Hepatocyte (in vitro differentiated cells): ENCODE measurements around the gene KAT2A. TPM values are rescaled to one million over a fixed set of nuclear protein-coding genes. Genes with fewer than 3 reads are reported as not detected.

Experiments
- DNase-seq: peaks from one replicate; pipeline ENCODE4 v3.0.0-alpha.2; 2016; ENCODE audit warnings: low spot score
- H2AFZ ChIP-seq: fragments of 200-600 bp; sonication (generic); 2 replicates; pipeline ENCODE4 v1.6.0; 2016; ENCODE audit warnings: antibody characterized with exemption, mild to moderate bottlenecking
- H3K27ac ChIP-seq: fragments of 200-600 bp; sonication (generic); 2 replicates; pipeline ENCODE4 v1.5.1; 2016; ENCODE audit warnings: mild to moderate bottlenecking
- H3K27me3 ChIP-seq: fragments of 200-600 bp; sonication (generic); 2 replicates; pipeline ENCODE4 v1.6.1; 2016
- H3K36me3 ChIP-seq: fragments of 200-600 bp; sonication (generic); replicated peaks from 2 replicates; pipeline ENCODE4 v1.5.1; 2016; ENCODE audit warnings: low read depth; ENCODE audit not compliant: insufficient read depth
- H3K4me1 ChIP-seq: fragments of 200-600 bp; sonication (generic); 2 replicates; pipeline ENCODE4 v1.5.1; 2016; ENCODE audit warnings: mild to moderate bottlenecking, moderate library complexity; ENCODE audit not compliant: insufficient read depth
- H3K4me2 ChIP-seq: fragments of 200-600 bp; sonication (generic); 2 replicates; pipeline ENCODE4 v1.6.0; 2016
- H3K4me3 ChIP-seq: fragments of 200-600 bp; sonication (generic); 2 replicates; pipeline ENCODE4 v1.5.1; 2016; ENCODE audit warnings: mild to moderate bottlenecking
- H3K79me2 ChIP-seq: fragments of 200-600 bp; sonication (generic); 2 replicates; pipeline ENCODE4 v1.6.0; 2017; ENCODE audit warnings: mild to moderate bottlenecking
- H3K9me2 ChIP-seq: fragments of 200-600 bp; sonication (generic); replicated peaks from 2 replicates; pipeline ENCODE4 v1.6.0; 2017; ENCODE audit warnings: mild to moderate bottlenecking; ENCODE audit not compliant: insufficient read depth
- H3K9me3 ChIP-seq: fragments of 200-600 bp; sonication (generic); 2 replicates; pipeline ENCODE4 v1.5.1; 2016; ENCODE audit warnings: low read depth, mild to moderate bottlenecking
- H4K20me1 ChIP-seq: fragments of 200-600 bp; sonication (generic); 2 replicates; pipeline ENCODE4 v1.6.0; 2016; ENCODE audit warnings: mild to moderate bottlenecking; ENCODE audit not compliant: insufficient read depth, poor library complexity, severe bottlenecking
- CTCF ChIP-seq: fragments of 200-600 bp; sonication (generic); IDR thresholded peaks from 2 replicates; pipeline ENCODE4 v1.5.1; 2016; ENCODE audit warnings: antibody characterized with exemption, mild to moderate bottlenecking; ENCODE audit not compliant: poor library complexity
- EZH2 ChIP-seq: fragments of 200-600 bp; sonication (generic); IDR thresholded peaks from 2 replicates; pipeline ENCODE4 v1.6.1; 2016; ENCODE audit warnings: antibody characterized with exemption, mild to moderate bottlenecking, borderline replicate concordance
- EZH2phosphoT487 ChIP-seq: fragments of 200-600 bp; sonication (generic); IDR thresholded peaks from one replicate; pipeline ENCODE4 v1.6.1; 2018; ENCODE audit warnings: antibody characterized with exemption, mild to moderate bottlenecking, low read depth, moderate library complexity; ENCODE audit not compliant: unreplicated experiment, severe bottlenecking
- WGBS: methylation state at CpG from one replicate; pipeline ENCODE4 v1.1.6; 2016; ENCODE audit warnings: low lambda C conversion rate; ENCODE audit errors: missing lambda C conversion rate; 5-methylcytosine and 5-hydroxymethylcytosine counted together
- polyA plus RNA-seq: library from polyadenylated mRNA; unstranded; fragments of >200 nt; fragmentation: Nextera tagmentation; extraction: Ambion mirVana; gene quantifications from 2 replicates; pipeline ENCODE4 v1.2.1, GENCODE V29; 2016
- total RNA-seq: library from RNA; depleted of rRNA; stranded (reverse); fragments of >200 nt; gene quantifications from 2 replicates; pipeline ENCODE4 v1.2.3, GENCODE V29; 2014

The KAT2A gene
- total and polyA plus RNA-seq, 2 experiments from 2014 or later = 21.7 to 46.7 TPM

- Histone ChIP-seq H3K9me3 (no peaks in the 10 kb centered on the region), H3K36me3 (no peaks in the 10 kb centered on the region), H3K4me2 (peak overlapping the region; percentile 70), H3K9me2 (no peaks in the 10 kb centered on the region), H2AFZ (no peak overlapping the region), H3K79me2 (no peaks in the 10 kb centered on the region), H3K27ac (no peak overlapping the region), H4K20me1 (no peaks in the 10 kb centered on the region), H3K4me3 (no peak overlapping the region), H3K4me1 (peaks cover 7% of the 10 kb centered on the region), H3K27me3 (peaks cover 23% of the 10 kb centered on the region)
- TF ChIP-seq EZH2phosphoT487 (no peak), CTCF (no peak), EZH2 (no peak)
- 44% methylated on average over 12 of the region's 14 CpGs for WGBS
- no peak for DNase-seq
These were observed 22.3 kb downstream of the KAT2A start for GRCh38 chr17:42098730-42099399.

- H3K4me3 ChIP-seq = no peak within 1 kb of the TSS
- peaks cover 7% of the 10 kb centered on the region for H3K4me1 ChIP-seq
- no peaks in the 10 kb centered on the region for H4K20me1 ChIP-seq
- WGBS = 25% methylated on average over 37 of the region's 52 CpGs
- no peak within 1 kb of the TSS for H3K27ac ChIP-seq
- TF ChIP-seq CTCF (no peak), EZH2phosphoT487 (no peak), EZH2 (no peak)
- peak within 1 kb of the TSS; percentile 70 for H3K4me2 ChIP-seq
- no peaks in the 10 kb centered on the region for H3K36me3 ChIP-seq
- H3K79me2 ChIP-seq = no peaks in the 10 kb centered on the region
- peak; percentile 55 for DNase-seq
- H3K9me3 ChIP-seq = no peaks in the 10 kb centered on the region
- H3K9me2 ChIP-seq = no peaks in the 10 kb centered on the region
- H3K27me3 ChIP-seq = peaks cover 23% of the 10 kb centered on the region
- peak within 1 kb of the TSS; percentile 60 for H2AFZ ChIP-seq
These were observed 23.2 kb downstream of the KAT2A start, which contains the start of gene ZNF385C for GRCh38 chr17:42097691-42098631. Gene ZNF385C, minus strand, starts transcription at chr17:42098473. Its CDS starts 35,417 bp downstream, at chr17:42063056.

GRCh38 chr17:42096360-42097111, 24.6 kb downstream of the KAT2A start:
- H3K9me3 ChIP-seq = no peaks in the 10 kb centered on the region
- no peak overlapping the region for H3K4me2 ChIP-seq
- no peaks in the 10 kb centered on the region for H3K9me2 ChIP-seq
- no peak for DNase-seq
- H3K27me3 ChIP-seq = peaks cover 23% of the 10 kb centered on the region
- no peak overlapping the region for H3K27ac ChIP-seq
- no peak overlapping the region for H3K4me3 ChIP-seq
- 72% methylated on average over 6 of the region's 8 CpGs for WGBS
- H4K20me1 ChIP-seq = no peaks in the 10 kb centered on the region
- H3K36me3 ChIP-seq = no peaks in the 10 kb centered on the region
- TF ChIP-seq EZH2phosphoT487 = no peak
- TF ChIP-seq CTCF = no peak
- no peak for TF ChIP-seq EZH2
- H3K4me1 ChIP-seq = peaks cover 7% of the 10 kb centered on the region
- no peak overlapping the region for H2AFZ ChIP-seq
- H3K79me2 ChIP-seq = no peaks in the 10 kb centered on the region
